Measurements from ENCODE around the gene VCP. TPM values are rescaled to one million over a fixed set of nuclear protein-coding genes. Genes with fewer than 3 reads are reported as not detected.
"Not testable (repeated sequence)": the region's sequence is repeated elsewhere in the genome, so short reads cannot be mapped to it uniquely, and the experiment has no call there.

Gene VCP
- total RNA-seq, 1 donor from 2014 or later, result 374 TPM

DNA sequence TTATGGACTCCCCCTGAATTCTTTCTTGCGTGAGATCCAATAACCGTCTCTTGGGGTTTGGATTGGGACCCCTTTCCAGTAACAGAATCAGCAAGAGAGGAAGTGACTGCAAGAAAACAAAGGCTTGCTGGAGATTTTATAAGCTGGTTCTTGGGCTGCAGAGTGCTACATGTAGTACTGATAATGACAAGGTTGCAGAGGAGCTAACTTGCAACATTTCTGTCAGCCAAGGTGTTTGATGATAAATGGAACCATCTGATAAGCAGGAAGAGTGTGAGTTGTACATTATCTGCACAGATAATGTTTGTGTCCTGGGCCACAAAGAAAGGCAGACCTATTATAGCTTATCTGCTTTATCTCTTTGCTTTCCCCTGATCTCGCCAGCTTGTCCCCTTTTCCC lies 45.8 kb downstream of the VCP start:
- Mint-ChIP-seq H3K27ac (ENCODE audit: unreplicated experiment) (no peak overlapping the region), H3K27me3 (ENCODE audit: low read depth) (no peaks in the 10 kb centered on the region), H3K4me3 (no peak overlapping the region), H3K9me3 (no peaks in the 10 kb centered on the region), H3K36me3 (ENCODE audit: low read depth) (peaks cover 5% of the 10 kb centered on the region), H3K4me1 (no peaks in the 10 kb centered on the region)
- TF ChIP-seq, protein P1, sequence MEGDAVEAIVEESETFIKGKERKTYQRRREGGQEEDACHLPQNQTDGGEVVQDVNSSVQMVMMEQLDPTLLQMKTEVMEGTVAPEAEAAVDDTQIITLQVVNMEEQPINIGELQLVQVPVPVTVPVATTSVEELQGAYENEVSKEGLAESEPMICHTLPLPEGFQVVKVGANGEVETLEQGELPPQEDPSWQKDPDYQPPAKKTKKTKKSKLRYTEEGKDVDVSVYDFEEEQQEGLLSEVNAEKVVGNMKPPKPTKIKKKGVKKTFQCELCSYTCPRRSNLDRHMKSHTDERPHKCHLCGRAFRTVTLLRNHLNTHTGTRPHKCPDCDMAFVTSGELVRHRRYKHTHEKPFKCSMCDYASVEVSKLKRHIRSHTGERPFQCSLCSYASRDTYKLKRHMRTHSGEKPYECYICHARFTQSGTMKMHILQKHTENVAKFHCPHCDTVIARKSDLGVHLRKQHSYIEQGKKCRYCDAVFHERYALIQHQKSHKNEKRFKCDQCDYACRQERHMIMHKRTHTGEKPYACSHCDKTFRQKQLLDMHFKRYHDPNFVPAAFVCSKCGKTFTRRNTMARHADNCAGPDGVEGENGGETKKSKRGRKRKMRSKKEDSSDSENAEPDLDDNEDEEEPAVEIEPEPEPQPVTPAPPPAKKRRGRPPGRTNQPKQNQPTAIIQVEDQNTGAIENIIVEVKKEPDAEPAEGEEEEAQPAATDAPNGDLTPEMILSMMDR (conservative IDR thresholded peaks at IDR 0.05), result no peak
- DNase-seq (ENCODE audit: low read depth, low spot score), result no peak

DNA sequence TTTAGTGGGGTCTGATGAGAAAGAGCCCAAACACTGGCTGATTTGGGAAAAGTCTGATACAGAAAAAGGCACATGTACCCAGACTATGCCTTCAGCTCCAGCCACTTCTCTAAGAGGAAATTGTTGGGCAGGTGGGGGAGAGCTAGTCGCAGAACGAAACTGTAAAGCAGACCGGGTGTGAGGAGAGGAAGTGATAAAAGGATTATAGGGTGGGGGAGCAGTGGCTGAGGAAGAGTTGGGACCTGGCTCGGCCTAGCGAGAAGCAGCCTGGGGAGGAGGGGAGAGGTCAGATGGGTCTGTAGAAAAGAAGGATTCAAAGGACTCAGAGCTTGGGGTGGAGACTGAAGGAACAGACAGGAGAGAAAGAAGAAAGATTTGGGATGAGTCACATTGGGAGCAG lies 49.0 kb downstream of the VCP start:
- not testable (repeated sequence) for H3K9me3 Mint-ChIP-seq; H3K4me1 Mint-ChIP-seq; DNase-seq (ENCODE audit: low read depth, low spot score); H3K4me3 Mint-ChIP-seq; H3K27me3 Mint-ChIP-seq (ENCODE audit: low read depth)
- H3K27ac Mint-ChIP-seq (ENCODE audit: unreplicated experiment), result peak overlapping the region; percentile 13
- peaks cover 23% of the 10 kb centered on the region for H3K36me3 Mint-ChIP-seq (ENCODE audit: low read depth)

DNA sequence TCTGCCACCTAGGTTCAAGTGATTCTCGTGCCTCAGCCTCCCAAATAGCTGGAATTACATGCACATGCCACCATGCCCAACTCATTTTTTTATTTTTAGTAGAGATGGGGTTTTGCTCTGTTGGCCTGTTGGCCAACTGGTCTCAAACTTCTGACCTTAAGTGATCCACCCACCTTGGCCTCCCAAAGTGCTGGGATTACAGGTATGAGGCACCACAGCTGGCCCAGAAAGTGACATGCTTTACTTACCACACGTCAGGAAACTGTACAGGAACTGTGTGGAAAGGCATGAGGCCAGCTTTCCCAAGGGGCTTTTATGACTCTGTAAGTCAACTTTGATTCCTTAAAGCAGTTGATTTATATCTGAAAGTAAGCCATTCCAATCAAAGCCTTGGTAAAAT lies 57.9 kb downstream of the VCP start:
- no peak overlapping the region for H3K27ac Mint-ChIP-seq (ENCODE audit: unreplicated experiment)
- TF ChIP-seq, protein P1 (conservative IDR thresholded peaks at IDR 0.05), result no peak
- no peaks in the 10 kb centered on the region for H3K27me3 Mint-ChIP-seq (ENCODE audit: low read depth)
- H3K9me3 Mint-ChIP-seq, result peaks cover 29% of the 10 kb centered on the region
- DNase-seq (ENCODE audit: low read depth, low spot score), result no peak
- no peaks in the 10 kb centered on the region for H3K4me1 Mint-ChIP-seq
- H3K36me3 Mint-ChIP-seq (ENCODE audit: low read depth), result peaks cover 48% of the 10 kb centered on the region
- no peak overlapping the region for H3K4me3 Mint-ChIP-seq

DNA sequence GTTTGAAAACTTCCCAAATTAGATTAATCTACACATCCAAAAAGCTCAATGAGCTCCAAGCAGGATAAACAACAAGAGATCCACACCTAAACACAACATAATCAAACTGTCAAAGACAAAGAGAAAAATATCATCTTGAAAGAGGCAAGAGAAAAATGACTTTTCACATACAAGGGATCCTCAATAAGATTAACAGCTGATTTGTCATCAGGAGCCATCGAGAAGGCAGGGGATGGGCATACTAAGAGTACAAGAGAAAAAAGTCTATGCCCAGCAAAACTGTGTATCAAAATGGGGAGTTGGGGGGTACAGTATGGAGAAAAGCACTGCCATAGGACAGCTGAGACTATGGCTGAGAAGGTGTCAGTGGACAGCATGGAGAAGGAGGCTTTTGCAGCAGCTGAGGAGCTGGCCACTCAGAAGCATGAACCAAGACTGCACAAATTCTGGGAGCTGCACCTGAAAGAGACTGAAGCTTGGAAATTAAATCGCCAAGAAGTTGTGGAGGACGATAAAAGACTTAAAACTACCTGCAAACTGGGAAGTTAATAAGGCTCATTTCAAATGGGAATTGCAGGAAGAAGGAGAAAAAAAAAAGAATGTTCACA lies 62.0 kb downstream of the VCP start:
- Mint-ChIP-seq H3K9me3 (peaks cover 16% of the 10 kb centered on the region), H3K4me1 (no peaks in the 10 kb centered on the region), H3K4me3 (no peak overlapping the region), H3K27ac (ENCODE audit: unreplicated experiment) (no peak overlapping the region), H3K36me3 (ENCODE audit: low read depth) (peaks cover 31% of the 10 kb centered on the region), H3K27me3 (ENCODE audit: low read depth) (no peaks in the 10 kb centered on the region)
- TF ChIP-seq, protein P1 (conservative IDR thresholded peaks at IDR 0.05), result no peak
- DNase-seq (ENCODE audit: low read depth, low spot score), result no peak

Other genes with a start within 250 kb of the VCP start
- 0.63 and 1.2 TPM in 2 replicates for gene PHF24, start 114.3 kb downstream of the VCP start, total RNA-seq
- 27.1 and 28.7 TPM in 2 replicates for gene DNAJB5, start 82.9 kb downstream of the VCP start, total RNA-seq
- 115 and 126 TPM in 2 replicates for gene FANCG, start 7.3 kb upstream of the VCP start, total RNA-seq
- 24.3 and 28.3 TPM in 2 replicates for gene PIGO, start 24.0 kb upstream of the VCP start, total RNA-seq
- gene STOML2, start 30.5 kb upstream of the VCP start, total RNA-seq, result 184 and 186 TPM in 2 replicates
- 12.2 and 15.2 TPM in 2 replicates for gene ATOSB, start 43.2 kb upstream of the VCP start, total RNA-seq
- gene UNC13B, start 89.4 kb upstream of the VCP start, total RNA-seq, result 56.9 and 58.0 TPM in 2 replicates